Superior temporal gyrus (tissue), 1 donor: Measurements from ENCODE around the gene SNRNP40.
"Not testable (repeated sequence)": the region's sequence is repeated elsewhere in the genome, so short reads cannot be mapped to it uniquely, and the experiment has no call there.

Experiments
- DNase-seq: peaks from one replicate; pipeline ENCODE4 v3.0.0-alpha.2; 2016; ENCODE audit errors: extremely low spot score

SNRNP40 gene

DNA sequence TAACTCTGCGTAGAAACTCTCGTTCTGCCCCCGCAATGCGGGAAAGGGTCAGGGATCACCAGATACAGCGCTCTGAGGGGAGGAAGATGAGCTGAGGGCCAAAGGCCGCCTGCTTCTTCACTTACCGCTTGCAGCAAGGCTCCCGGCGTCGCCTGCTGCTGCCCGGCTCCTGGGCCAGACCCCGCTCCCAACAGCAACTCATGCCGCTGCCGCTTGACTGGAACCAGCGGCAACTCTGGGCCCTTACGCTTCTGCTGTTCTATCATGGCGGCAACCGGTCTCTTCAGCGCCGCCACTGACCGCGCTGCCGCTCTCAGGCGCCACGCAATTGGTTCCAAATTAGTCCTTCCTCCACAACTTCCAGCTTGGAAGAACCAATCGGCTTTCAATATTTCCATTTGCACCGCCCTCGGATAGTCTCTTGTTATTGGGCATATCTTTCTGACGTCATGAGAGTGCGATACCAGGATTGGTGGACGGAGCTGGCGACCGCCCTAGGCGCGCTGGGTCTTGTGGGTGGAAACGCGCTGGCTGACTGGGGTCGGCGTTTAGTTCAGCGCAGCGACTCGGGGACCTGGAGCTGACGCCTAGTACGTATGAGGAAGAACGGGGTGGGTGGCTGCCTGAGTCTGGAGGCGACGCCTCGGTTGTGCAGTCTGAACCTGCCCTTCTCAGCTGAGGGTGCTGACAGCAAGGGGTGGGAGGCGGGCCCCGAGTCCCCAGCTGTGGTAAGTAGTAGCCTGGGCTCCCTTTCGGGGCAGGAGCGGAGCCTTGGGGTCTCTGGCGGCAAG lies at the start of gene SNRNP40, which contains the start of gene ZCCHC17:
Gene SNRNP40, minus strand, starts transcription at position 303 of the 791 bp plus-strand sequence. Its CDS starts 37 bp downstream, at position 266.
Gene ZCCHC17, plus strand, starts transcription at position 547 of the 791 bp plus-strand sequence. CDS start 13,067 bp downstream, outside the sequence.
- DNase-seq = peak; percentile 100

DNA sequence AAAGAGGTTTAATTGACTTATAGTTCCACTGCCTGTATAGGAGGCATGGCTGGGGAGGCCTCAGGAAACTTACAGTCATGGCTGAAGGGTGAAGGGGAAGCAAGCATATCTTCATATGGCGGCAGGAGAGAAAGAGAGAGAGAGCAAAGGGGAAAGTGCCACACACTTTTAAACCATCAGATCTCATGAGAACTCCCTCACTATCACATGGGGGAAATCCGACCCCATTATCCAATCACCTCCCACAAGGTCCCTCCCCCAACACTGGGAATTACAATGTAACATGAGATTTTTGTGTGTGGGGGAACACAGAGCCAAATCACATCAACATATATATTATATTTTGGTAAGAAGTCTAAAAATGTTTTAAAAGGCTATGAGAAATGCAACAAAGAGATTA lies 49.0 kb upstream of the SNRNP40 start:
- DNase-seq = no peak

DNA sequence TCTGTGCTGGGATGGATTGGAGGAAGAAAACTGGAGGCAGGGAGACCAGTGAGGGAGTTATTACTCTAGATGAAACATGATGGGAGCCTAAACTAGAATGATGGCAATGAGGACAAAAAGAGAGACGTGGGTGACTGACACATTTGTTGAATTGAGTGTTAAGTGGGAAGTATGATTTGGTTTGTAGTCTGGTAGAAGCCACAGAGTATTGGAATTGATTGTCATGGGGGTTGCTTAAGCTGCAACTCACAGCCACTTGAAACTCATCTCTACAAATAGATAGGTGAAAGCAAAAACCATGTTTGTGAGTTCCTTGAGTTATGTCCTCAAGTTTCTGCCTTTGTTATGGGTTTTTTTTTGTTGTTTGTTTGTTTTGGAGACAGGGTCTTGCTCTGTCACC lies 47.9 kb upstream of the SNRNP40 start:
- DNase-seq = no peak

DNA sequence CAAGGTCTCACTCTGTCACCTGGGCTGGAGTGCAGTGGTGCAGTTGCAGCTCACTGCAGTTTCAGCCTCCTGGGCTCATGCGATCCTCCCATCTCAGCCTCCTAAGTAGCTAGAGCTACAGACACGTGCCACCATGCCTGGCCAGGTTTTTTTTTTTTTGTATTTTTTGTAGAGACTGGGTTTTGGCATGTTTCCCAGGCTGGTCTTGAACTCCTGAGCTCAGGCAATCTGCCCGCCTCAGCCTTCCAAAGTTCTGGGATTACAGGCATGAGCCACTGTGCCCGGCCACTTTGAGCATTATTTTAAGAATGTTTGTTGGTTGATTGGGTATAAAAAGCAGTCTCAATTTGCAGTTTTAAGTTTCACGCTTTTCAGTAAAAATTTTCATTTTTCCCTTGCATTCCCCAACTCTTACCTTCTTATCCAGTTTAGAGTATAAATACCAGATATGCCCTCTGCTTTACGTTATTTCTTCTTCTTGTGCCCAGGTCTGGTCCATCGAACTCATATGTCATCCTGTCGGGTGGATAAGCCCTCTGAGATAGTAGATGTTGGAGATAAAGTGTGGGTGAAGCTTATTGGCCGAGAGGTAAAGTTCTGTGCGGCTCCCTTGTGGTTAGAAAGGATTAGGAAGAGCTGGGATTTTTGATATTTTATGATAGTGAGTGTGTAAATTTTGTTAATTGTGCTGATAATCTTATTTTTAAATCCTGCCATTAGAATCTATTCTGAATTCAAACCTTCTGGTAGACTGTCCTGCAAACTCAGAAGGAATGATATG lies 40.3 kb upstream of the SNRNP40 start:
- no peak for DNase-seq

DNA sequence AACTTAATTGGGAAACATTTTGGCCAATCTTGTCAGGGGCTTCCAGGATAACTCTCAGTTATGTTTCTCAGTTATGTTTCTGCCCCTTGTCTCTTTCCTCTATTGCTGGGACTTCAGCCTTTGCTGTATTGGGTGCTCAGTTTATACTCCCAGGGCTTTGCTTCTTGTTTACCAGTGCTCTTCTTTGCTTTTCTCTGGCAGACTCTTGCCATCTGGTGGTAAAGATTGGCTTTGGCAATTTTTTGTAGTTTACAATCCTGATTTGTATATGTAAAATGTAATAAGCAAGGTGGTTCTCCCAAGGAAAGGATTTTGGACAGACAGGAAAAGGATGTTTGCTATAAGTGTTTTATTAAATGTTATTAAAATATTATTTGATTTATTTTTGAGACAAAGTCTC lies 38.4 kb upstream of the SNRNP40 start:
- peak; percentile 89 for DNase-seq

DNA sequence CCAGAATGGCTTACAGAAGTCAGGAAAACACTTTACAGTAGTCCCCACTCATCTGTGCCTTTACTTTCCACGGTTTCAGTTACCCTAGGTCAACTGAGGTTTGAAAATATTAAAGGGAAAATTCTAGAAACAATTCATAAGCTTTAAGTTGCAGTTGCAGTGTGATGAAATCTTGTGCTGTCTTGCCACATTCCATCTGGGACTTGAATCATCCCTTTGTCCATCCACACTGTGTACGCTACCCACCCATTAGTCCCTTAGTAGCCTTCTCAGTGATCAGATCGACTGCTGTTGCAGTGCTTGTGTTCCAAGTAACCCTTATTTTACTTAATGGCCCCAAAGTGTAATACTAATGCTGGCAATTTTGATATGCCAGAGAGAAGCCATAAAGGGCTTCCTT lies 30.8 kb upstream of the SNRNP40 start:
- DNase-seq = no peak

DNA sequence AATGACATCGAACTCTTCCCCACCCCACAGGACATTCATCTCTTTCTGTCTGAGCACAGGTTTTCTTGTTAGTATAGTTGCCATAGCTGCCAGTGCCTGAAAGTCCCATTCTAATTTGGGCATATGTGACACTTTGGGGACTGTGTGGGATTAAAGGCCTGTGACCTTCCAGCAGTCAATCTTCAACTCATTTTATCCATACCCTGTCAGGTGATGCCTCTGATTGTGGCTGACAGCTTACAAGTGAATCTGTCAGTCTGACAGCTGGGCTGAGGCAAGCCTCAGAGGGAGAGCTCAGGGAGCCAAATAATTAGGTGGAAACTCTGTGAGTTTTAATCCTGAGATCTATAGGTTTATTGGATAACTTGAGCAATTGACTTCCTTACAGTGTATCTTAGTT lies 29.9 kb upstream of the SNRNP40 start:
- DNase-seq = no peak

DNA sequence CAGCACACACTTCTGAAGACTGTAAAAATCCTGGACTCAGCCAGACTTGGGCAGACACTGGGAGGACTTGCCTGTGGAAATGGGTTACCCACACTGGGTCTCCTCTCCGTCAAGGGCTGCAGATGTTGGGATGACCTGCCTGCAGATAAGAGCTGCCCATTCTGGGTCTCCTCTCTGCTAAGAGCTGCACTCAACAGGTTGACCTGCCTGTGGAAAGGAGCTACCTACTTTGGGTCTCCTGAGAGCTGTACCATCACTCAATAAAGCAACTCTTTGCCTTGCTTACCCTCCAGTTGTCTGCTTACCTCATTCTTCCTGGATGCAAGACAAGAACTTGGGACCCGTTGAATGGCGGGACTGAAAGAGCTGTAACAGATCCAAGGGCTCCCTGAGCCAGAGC lies 28.4 kb upstream of the SNRNP40 start:
- DNase-seq = no peak

DNA sequence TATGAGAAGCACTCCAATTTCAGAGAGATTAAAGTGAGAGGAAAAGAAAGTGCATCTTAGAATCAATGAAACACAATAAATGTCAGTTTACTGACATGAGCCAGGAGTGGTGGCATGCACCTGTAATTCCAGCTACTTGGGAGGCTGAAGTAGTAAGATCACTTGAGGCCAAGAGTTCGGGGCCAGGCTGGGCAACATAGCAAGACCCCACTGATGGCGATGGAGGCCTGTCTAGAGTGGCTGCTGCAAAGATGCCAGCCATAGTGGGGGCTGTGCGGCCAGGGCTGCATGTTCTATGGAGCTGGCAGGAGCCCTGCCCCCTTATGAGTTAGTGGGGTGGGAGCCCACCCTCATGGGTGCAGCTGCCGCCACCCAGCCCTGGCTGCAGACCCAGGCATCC lies 27.5 kb upstream of the SNRNP40 start:
- no peak for DNase-seq

DNA sequence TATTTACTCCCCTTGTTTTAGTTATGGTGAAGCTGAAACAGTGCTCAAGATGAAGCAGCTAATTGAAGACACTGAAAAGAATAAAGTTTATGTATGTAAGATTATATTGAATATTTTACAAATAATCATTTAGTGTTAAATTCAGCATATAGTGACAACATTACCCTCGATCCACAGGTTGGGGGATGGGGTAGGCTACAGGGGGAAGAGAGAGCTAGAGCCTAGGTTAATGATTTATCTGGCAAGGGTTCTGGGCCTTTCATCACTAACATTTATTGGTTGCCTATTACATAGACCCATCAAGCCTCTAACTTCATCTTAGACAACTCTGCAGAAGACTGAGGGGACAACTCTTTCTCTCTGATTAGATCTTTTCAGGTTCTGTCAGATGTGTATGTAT lies 21.6 kb upstream of the SNRNP40 start:
- no peak for DNase-seq

DNA sequence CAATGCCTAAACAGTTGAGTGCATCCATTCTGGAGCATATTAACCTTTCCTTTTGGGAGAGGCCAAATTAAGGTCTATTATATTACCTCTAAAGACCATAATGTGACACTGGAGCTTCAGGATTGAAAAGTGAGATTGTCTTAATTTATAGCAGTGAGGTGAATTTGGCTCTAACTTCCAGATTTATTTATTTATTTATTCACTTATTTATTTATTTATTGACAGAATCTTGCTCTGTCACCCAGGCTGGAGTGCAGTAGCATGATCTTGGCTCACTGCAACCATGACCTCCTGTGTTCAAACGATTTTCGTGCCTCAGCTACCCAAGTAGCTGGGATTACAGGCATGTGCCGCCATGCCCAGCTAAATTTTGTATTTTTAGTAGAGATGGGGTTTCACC lies 19.3 kb upstream of the SNRNP40 start:
- DNase-seq = no peak

DNA sequence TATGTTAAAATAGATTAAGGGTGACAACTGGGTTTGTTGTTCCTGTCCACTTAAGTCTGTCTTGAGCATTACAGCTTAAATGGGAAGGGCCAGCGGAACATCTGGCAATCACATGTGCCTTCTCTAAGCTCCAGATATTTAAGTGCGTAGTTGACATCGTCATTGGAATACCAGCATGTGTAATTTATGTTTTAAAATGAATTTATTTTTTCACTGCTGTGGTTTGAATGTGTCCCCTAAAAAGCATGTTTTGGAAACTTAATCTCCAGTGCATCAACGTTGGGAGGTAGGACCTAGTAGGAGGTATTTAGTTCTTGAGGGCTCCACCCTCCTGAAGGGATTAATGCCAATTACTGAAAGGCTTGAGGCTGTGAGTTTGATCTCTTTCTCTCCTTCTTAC lies 13.6 kb upstream of the SNRNP40 start:
- DNase-seq = no peak

DNA sequence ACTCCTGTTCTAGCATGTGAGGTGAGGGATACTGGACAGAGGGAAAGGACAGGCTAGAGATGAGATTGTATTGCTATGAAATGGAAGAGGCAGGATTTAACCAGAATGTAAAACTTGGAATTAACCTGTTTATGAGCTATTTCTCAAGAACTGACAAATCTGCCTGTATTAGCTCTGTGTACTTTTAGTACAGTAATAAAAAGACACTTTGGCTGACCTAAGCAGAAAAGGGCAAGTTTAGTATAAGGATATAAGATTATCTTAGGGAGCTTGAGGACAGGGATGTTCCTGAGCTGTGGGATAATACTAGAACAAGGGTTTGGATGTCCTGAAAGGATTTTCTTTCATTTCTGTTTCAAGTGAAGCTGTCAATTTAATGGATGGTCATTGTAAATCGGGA lies 11.4 kb upstream of the SNRNP40 start:
- no peak for DNase-seq

DNA sequence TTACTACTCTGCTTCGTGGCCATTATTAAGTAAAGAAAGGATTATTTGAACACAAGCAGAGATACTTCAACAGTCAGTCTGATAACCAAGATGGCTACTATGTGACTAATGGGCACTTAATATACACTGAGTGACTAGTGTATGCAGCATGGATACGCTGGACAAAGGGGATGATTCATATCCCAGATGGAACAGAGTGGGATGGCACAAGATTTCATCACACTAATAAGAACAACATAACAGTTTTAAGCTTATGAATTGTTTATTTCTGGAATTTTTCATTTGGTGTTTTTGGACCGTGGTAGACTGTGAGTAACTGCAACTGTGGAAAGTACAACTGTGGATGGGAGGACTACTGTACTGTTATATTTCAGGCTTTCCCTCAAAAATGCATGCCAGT lies 9.7 kb upstream of the SNRNP40 start:
- peak; percentile 46 for DNase-seq

DNA sequence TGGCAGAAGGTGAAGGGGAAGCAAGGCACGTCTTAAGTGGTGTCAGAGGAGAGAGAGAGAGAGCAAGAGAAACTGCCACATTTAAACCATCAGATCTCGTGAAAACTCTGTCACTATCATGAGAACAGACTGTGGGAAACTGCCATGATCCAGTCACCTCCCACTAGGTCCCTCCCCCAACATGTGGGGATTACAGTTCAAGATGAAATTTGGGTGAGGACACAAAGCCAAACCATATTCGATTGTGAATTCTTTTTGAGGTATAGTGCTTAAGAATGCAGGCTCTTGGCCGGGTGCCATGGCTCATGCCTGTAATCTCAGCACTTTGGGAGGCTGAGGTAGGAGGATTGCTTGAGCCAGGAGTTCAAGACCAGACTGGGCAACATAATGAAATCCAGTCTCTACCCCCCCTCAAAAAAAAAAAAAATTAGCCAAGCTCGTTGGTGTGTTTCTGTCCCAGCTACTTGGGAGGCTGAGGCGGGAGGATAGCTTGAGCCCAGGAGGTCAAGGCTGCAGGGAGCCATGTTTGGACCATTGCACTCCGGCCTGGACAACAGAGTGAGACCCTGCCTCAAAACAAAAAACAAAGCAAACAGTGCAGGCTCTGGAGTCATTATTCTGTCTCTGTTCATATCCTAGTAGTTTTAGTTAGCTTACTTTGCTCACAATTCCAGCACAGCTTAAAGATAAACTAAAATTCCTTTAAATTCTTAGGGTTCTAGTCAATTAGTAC lies 6.3 kb upstream of the SNRNP40 start:
- DNase-seq = no peak

DNA sequence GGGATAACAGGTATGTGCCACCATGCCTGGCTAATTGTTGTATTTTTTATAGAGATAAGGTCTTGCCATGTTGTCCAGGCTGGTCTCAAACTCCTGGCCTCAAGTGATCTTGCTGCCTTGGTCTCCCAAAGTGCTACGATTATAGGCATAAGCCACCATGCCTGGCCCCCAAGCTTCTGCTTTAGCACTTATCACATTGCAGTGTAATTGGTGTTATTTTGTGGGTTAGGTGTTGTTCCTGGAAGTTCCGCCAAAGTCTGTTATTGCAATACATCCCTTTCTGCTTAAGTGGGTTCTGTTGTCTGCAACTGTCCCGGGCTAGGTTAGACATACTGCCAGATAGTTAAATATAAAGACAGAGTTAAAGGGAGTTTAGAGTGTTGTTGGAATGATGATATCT lies 3.6 kb upstream of the SNRNP40 start:
- no peak for DNase-seq

DNA sequence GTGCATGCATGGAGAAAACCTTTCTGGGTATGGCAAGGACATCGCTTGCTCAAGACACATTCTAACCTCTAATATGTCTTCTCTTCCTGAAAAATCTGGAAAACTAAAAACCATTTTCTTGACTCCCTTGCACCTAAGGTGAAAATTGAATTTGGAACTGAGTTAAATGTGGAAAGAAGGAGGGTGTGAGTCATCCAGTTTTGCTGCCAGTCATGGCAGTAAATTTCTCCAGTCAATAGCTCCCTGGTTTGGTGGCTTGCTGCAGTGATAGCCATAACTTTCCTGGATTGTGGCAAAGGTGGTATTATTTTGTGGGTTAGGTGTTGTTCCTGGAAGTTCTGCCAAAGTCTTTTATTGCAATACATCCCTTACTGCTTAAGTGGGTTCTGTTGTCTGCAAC lies 2.8 kb upstream of the SNRNP40 start:
- DNase-seq = no peak

DNA sequence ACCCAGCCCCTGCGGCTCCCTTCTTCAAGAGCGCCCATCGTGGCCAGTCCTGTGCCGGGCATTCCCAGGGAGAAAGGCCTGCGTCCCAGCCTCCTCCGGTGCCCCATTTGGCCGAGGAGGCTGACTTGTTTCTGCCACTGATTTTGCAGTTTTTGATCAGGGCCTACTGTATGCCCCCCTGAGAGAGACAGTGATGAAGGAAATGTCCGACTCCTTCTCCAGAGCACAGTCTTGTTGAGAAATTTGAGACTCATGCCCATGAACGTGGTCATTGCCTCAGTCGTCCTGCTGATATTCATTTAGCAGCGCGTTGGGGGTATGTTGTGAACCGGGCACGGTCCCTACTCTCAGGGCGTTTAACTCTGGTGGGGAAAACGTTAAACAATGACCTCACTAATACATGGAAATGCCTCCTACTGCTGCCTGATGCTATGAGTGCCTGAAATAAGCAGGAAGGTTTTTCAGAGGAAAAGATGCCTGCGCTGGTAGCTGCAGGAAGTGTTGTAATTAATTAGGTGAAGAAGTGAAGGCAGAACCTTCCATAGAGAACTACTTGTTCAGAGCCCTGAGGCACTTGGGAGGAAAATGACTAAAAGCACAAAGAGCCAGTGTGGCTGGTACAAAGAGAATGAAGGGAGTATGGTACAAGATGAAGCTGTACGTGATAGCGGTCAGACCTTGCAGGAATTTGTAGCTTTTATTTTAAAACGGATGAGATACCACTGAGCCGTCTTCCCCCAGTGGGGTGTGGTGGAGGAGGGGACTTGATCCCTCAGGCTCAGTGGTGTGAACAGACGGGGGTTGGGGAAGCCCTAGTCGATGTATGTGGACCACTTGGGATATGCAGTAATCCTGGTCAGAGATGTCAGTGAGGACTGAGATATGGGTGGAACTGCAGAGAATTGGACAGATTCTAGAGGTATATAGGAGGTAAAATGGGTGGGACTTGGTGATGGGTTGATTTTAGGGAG lies 974 bp upstream of the SNRNP40 start:
- DNase-seq = peak; percentile 16

DNA sequence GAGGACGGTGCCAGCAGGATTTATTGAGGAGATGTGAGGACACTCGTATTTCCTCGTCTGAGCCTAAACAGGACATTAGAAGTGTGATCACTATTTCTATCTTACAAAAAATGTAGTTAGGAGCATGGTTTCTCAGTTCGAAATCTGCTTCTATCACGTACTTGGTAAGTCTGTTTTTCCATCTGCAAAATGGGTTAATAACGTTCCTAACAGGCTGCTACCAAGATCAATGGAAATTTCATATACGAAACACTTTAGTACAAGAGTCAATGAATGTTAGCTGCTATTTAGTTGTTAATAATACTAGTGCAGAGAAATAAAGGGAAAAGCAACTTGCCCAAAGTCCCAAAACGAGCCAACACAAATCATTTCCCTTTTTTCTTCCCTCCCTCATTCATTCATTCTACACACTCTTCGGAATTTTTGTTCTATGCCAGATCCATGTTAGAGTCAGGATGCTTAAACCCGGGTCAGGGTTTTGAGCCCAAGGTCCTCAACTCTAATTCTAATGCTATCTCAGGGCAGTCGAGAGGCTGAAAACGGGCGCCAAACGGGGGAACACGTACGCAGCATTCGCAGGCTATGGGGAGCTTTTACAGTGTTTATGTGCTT lies 608 bp downstream of the SNRNP40 start:
- no peak for DNase-seq

DNA sequence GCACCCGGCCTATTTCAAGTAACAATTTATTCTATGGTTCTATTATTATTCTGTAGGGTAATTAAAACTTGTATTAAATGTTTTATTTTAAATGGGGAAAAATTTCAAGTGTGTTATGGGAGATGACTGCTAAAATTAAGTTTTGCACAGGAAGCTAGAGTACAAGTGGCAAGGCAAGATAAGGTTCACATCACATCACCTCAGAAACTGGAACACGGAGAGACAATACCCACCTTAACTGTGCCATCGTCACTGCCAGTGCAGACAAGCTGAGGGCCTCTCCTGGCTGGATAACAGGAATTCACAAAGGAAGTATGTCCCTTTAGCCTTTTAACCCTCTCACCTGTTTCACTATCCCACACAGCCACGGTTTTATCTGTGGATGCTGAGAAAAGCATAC lies 7.6 kb downstream of the SNRNP40 start:
- DNase-seq = no peak

DNA sequence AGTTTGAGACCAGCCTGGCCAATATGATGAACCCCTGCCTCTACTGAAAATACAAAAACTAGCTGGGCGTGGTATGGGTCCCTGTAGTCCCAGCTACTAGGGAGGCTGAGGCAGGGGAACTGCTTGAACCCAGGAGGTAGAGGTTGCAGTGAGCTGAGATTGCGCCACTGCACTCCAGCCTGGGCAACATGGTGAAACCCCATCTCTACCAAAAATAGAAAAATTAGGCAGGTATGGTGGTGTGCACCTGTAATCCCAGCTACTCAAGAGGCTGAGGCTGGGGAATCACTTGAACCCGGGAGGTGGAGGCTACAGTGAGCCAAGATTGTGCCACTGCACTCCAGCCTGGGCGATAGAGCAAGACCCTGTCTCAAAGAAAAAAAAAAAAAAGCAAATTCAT lies 8.8 kb downstream of the SNRNP40 start:
- not testable (repeated sequence) for DNase-seq
